Hematopoietic multipotent progenitor cell treated with erythropoietin and hydrocortisone succinate and interleukin-3 and kit ligand, for 15 days (in vitro differentiated cells): ENCODE measurements around the gene SWT1.

Experiments
- DNase-seq: peaks from one replicate; pipeline ENCODE4 v3.0.0-alpha.2; 2015; ENCODE audit warnings: low spot score

Gene SWT1

DNA sequence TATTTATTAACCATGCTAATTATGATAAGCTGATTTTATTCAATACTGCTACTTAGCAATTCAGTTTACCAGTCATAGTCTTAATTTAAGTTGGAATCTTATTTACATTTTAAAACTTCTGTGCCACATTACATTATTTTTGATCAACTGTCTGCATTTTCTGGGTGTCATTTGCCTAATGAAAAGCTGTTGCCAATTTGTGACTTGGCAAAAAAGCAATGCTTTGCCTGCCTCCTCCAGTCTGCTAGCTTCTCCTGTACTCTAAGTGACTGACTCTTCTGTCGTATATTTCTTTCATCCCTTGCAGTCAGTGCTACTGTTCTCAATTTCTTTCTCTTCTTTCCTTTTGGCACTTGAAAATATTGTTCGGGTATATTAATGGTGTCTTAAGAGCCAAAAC is 165.7 kb downstream of the SWT1 start:
- no peak for DNase-seq

DNA sequence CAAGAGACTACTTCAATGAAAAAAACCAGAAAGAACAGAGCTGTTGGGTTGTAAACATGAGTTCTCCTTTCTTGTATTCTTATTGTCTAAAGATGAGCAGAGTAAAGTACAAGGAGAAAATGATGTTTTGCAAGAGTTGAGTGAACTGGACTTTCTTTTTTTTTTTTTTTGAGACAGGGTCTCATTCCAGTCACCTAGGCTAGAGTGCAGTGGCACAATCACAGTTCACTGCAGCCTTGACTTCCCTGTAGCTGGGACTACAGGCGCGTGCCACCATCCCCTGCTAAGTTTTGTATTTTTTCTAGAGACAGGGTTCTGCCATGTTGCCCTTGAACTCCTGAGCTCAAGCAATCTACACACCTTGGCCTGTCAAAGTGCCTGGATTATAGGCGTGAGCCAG is 167.2 kb downstream of the SWT1 start:
- no peak for DNase-seq

DNA sequence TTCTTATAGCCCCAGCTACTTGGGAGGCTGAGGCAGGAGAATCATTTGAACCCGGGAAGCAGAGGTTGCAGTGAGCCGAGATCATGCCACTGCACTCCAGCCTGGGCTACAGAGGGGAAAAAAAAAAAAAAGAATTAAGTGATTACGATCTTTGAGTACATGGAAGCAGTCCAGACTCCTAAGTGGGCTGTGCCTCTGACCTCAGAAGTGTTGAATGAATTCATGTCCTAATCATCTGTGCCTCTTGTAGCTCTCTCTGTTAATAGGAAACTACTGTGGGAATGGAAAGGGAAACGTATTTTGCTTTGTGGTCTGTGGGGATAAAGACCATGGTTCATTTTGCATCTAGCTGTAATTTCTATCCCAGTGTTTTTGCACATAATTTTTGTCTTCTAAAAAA is 168.4 kb downstream of the SWT1 start:
- no peak for DNase-seq

DNA sequence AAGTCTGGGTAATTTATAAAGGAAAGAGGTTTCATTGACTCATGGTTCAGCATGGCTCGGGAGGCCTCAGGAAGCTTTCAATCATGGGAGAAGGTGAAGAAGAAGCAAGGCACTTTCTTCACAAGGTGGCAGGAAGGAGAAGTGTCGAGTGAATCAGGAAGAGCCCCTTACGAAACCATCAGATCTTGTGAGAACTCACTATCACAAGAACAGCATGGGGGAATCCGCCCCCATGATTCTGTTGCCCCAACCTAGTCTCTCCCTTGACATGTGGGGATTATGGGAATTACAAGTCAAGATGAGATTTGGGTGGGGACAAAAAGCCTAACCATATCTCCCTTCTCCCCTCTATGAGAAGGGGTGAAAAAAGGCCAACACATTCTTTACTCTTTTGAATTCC is 171.3 kb downstream of the SWT1 start:
- no peak for DNase-seq

DNA sequence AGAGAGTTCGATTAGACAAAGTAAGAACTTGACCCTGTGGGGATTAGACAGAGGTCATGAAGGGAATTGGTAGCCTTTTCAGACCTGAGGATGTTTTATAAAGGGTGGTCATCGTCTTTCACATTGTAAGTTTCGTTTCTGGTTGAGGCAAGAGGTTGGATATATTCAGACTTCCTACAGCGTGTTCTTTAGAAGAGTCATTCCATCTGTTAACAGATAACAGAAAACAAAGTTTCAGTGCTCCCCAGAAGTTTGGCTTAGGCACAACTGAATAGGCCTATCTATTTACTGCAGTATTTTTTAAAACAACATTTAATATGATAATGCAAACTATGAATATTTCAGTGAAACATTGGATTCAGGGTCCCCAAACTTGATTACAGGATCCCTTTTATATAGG is 177.2 kb downstream of the SWT1 start:
- DNase-seq = peak; percentile 46

DNA sequence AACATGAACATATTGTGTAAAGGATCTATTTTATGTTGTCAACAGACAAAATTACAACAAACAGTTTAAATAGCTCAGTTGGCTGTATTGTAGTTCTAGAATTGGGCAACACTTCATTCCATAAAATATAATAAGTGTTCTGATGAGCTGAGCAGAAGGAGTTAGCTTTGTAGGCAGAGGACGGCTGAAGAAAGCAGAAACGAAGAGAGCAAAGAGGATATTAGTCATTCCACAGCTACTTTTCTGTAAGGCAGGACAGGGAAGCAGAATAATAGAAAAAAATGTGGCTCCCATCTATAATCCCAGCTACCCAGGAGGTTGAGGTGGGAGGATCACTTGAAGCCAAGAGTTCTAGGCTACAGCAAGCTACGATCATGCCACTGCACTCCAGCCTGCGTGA is 180.3 kb downstream of the SWT1 start:
- DNase-seq = no peak

DNA sequence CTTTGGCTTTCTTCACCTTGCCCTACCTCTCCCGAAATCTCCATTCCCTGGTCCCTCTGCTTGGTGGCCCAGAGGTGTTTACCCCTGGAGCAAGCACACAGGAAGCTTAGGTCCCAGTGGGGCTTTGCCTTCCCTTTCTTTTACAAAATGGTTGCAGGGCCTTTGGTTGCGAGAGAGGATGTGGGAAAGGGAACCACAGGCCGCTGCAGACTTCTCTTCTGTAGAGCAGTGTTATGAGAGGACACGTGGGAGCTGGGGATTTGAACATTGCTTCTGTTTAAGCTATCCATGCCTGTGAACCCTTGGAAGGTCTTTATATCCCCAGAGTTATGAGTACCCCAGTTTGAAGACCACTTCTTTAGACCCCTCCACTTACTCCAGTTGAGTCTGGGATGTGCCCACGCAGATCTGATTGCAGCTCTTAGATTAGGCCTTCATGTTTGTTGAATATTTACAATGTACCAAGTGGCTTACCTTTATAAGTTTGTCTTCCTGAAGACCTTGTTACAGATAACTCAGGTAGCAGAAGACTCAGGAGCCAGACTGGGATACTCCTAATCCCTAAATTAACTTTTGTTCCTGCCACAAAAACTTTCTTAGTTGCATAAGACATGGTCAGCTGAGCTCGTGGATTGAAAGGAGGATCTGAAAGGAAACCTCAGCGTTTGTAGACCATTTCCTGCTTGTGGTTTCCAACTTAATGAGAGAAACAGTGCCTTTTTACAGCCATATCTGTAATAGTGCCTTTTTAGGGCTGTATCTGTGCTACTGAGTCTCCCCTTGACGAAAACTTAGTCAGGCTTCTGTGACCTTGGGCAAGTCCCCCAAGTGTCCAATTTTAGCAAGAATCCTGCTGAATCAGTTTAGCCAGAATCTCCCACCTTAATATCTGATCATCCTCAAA is 182.0 kb downstream of the SWT1 start:
- DNase-seq = no peak

DNA sequence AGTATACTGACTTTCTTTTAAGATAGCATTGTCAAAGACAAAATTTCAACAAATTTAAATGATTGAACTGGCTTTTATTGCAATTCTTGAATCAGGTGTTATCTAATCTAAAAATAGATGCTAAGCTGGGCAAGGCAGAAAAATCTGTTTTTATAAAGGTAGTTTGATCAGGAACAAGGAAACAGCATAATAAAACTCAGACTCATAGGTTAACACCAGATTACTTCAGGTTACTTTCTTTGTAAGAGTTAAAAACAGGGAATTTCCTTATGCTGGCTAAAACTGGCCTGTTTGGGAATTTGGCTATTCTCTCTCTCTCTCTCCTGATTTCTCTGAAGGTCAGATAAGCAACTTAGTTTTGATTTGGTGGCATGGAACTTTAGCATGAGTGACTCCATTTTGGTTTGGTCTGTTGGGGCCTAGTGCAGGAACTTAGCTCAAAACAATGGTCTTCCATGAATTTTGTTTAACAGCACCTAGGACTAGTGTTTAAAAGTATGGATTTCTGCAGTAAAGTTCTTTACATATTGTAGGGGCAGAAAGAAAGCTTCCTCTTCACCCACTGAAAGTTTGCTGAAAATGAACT is 184.3 kb downstream of the SWT1 start:
- DNase-seq = no peak
